HEK293T (cell line): Measurements from ENCODE around the gene PHOX2A.

Experiments
- ARNT ChIP-seq: fragments of 450-650 bp; IDR thresholded peaks from 2 replicates; pipeline ENCODE4 v1.6.1; 2017; ENCODE audit warnings: mild to moderate bottlenecking
- BHLHE40 ChIP-seq: fragments of 450-650 bp; IDR thresholded peaks from 2 replicates; pipeline ENCODE4 v1.6.1; 2016; ENCODE audit warnings: mild to moderate bottlenecking, moderate library complexity, borderline replicate concordance
- CTBP1 ChIP-seq: fragments of 450-650 bp; IDR thresholded peaks from 2 replicates; pipeline ENCODE4 v1.6.1; 2016; ENCODE audit warnings: borderline replicate concordance
- ELF4 ChIP-seq: fragments of 450-650 bp; IDR thresholded peaks from 2 replicates; pipeline ENCODE4 v1.6.1; 2017; ENCODE audit warnings: antibody characterized with exemption
- FOXK2 ChIP-seq: fragments of 450-650 bp; IDR thresholded peaks from 2 replicates; pipeline ENCODE4 v1.6.1; 2016; ENCODE audit warnings: mild to moderate bottlenecking
- FOXM1 ChIP-seq: fragments of 450-650 bp; IDR thresholded peaks from 2 replicates; pipeline ENCODE4 v1.6.1; 2017; ENCODE audit warnings: mild to moderate bottlenecking, borderline replicate concordance
- HDGF ChIP-seq: fragments of 450-650 bp; IDR thresholded peaks from 2 replicates; pipeline ENCODE4 v1.6.1; 2017; ENCODE audit warnings: antibody characterized with exemption, borderline replicate concordance
- NFRKB ChIP-seq: fragments of 450-650 bp; IDR thresholded peaks from 2 replicates; pipeline ENCODE4 v1.6.1; 2016; ENCODE audit warnings: mild to moderate bottlenecking, moderate library complexity
- SP1 ChIP-seq: fragments of 450-650 bp; IDR thresholded peaks from 2 replicates; pipeline ENCODE4 v1.6.1; 2017
- SUZ12 ChIP-seq: fragments of 450-650 bp; IDR thresholded peaks from 2 replicates; pipeline ENCODE4 v1.6.1; 2016; ENCODE audit warnings: mild to moderate bottlenecking
- TARDBP ChIP-seq: fragments of 450-650 bp; IDR thresholded peaks from 2 replicates; pipeline ENCODE4 v1.6.1; 2016
- ZNF384 ChIP-seq: fragments of 450-650 bp; IDR thresholded peaks from 2 replicates; pipeline ENCODE4 v1.6.1; 2016
- TF ChIP-seq, protein P1 (sequence below): fragments of 450-650 bp; IDR thresholded peaks from 2 replicates; pipeline ENCODE4 v1.6.1; 2016

- no peak for TF ChIP-seq ELF4
- TF ChIP-seq FOXM1 = no peak
- no peak for TF ChIP-seq NFRKB
- no peak for TF ChIP-seq SP1
- TF ChIP-seq SUZ12 = no peak
- TF ChIP-seq ZNF384 = no peak
- no peak for TF ChIP-seq FOXK2
- TF ChIP-seq TARDBP = no peak
- no peak for TF ChIP-seq ARNT
- TF ChIP-seq, protein P1, sequence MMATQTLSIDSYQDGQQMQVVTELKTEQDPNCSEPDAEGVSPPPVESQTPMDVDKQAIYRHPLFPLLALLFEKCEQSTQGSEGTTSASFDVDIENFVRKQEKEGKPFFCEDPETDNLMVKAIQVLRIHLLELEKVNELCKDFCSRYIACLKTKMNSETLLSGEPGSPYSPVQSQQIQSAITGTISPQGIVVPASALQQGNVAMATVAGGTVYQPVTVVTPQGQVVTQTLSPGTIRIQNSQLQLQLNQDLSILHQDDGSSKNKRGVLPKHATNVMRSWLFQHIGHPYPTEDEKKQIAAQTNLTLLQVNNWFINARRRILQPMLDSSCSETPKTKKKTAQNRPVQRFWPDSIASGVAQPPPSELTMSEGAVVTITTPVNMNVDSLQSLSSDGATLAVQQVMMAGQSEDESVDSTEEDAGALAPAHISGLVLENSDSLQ = no peak
- no peak for TF ChIP-seq CTBP1
- no peak for TF ChIP-seq BHLHE40
- TF ChIP-seq HDGF = no peak
These were observed 15.5 kb upstream of the PHOX2A start for GRCh38 chr11:72259490-72259889.
